Stimulated activated CD8-positive, alpha-beta memory T cell treated with anti-CD3 and anti-CD28 coated beads, Interleukin-12 subunit alpha, Interleukin-12 subunit beta, amount 100 ng/mL, for 1 hour (primary cell): ENCODE results near the gene CTNNA3.

Experiments
- DNase-seq: peaks from one replicate; pipeline ENCODE4 v3.0.0-alpha.2; 2020; ENCODE audit warnings: low read depth

Gene CTNNA3

DNA sequence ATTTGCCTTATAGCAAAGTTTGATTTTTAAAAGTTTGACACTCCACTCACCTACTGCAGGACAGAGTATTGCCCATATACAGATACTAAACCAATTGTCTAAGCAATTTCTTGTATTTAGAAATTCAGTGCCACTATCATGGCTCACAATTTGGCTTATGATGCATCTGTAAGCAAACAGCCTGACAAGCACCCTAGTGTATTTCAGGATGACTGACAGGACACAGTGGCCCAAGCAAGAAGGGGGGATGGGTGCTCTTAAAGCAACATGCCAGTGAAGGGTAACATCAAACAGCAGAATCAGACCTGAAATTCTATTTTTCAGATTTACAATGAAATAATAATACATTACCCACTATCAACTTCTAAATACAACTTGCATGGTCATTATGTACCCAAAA lies 30.5 kb downstream of the CTNNA3 start:
- DNase-seq: no peak

DNA sequence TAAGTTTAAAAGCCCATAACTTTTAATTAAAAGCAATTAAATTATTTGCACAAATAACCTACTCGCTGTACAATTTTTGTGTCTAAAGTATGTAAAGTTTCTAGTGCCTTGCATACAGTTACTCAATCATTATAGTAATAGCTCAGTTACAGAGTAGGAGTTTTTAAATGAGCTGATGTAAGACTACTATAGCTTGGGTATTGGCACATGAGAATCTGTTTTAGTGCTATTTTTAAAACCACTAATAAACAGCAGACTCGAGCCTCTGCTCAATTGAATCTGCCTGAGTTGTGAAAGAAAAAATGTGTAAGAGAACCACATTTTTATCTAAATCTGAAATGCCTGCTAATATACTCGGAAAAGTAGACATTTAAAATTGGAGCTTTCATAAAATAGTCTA lies 31.1 kb downstream of the CTNNA3 start:
- DNase-seq: no peak

DNA sequence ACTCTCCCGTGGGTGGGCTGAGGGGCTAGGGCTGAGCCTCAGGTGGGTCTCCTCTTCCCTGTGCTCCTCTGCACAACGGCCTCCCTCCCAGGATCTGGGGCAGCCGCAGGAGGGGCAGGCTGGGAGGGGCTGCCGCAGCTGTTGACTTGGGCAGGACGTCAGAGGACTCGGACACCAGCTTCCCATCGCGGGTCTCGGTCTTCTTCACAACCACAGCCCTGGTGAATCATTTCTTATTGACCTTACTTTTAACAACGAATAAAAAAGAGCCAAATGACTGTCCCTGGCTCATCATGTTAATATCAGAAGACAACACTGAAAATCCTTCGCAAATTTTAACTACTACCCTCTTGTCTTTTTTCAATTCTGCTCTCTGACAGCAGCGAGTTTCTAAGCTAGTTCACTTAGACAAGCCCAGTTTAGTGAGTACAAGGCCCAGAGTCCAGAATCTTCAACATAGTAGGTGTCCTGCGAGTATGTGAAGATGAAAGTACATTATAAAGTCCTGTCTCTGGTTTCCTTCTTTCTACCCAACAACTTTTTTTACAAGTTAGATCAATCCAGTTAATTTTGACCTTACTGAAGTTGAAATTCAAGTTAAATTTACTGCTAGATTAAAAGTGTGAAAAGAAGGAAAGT lies 32.4 kb downstream of the CTNNA3 start:
- no peak for DNase-seq

DNA sequence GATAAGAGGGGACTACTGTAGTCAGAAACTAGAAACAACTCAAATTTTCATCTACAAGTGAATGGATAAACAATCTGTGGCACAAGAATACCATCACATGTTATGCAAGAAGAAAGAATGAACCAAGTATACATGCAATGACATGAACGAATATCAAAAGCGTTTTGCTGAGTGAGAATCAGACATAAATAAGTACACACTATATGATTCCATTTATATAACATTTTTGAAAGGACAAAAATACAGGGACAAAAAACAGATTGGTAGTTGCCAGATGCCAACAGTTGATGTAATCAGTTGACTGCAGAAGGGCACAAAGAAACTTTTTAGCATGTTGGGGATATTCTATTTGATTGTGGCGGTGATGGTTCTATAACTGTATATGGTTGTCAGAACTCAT lies 33.6 kb downstream of the CTNNA3 start:
- no peak for DNase-seq

DNA sequence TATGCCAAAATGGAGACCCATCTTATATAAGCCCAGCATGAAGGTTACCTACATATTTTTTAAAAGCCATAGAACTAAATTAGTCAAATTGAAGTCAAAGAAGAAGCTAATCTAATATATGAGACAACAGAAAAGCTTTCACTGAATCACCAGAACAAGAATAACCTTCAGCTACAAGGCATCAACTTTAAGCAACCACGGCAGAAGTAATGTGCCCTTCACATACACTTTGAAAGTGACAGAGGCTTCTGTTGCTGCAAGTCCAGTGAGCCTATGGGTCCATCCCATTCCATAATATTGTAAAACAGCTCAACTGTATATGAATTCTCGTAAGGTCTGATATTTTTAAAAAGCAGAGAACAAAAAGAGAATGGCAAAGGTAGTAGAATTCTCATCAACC lies 36.5 kb downstream of the CTNNA3 start:
- DNase-seq: no peak

DNA sequence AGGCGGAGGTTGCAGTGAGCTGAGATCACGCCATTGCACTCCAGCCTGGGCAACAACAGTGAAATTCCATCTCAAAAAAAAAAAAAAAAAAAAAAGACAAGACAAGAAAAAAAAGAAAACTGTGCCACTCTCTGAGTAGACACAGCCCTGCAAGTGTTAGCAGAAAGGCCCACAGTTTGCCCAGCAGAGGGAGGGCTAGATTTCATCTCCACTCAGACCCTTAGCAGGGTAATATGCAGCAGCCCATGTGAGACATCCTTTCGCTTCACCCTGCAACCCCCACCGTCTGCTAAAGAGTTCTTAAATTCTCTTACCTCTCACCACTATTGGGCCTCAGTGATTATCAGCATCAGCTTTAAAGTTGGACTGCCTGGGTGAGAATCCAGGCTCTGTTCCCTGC lies 38.2 kb downstream of the CTNNA3 start:
- DNase-seq: no peak

DNA sequence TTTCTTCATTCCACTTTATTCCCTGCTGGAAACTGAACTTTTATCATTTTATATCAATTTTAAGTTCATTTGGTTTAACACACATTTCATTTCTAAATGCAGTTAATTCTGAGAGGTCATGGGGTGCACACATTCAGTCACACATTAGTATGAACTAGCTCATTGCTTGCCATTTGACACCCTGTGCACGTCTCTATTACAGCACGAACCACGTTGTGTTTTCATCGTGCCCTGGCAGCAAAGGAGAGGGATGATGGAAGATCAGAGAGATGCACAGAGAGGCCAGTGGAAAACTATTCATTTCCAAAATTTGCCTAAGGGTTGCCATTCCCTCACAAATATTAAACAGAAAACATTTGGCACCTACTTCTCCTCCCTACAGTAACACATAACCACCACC lies 45.4 kb downstream of the CTNNA3 start:
- DNase-seq: no peak

DNA sequence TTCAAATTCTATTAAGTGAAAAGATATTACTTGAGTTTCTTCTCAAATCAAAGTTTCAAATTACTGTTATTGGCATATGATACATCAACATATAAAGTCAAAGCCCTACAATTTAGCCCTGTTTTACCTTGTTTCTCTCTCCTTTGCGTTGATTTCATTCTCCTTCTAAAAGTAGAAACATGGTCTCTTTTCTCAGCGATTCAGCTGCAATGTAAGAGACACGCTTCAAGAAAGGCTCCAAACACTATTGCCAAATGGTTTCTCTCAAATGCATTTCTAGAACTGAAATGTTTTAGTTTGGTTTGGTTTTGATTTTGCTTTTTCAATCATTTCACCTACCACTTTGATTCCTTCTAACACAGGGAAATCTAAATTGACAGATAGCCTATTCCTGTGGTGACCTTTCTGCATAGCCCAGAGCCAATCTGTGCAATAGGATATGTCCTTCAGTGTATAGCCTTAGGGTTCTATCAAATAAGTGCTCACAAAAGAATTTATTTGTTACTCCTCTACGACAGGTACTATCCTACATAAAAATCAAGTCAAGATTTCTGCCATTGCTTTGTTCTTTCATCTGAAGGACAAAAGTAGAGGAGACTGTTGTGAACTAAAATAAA lies 47.3 kb downstream of the CTNNA3 start:
- no peak for DNase-seq

DNA sequence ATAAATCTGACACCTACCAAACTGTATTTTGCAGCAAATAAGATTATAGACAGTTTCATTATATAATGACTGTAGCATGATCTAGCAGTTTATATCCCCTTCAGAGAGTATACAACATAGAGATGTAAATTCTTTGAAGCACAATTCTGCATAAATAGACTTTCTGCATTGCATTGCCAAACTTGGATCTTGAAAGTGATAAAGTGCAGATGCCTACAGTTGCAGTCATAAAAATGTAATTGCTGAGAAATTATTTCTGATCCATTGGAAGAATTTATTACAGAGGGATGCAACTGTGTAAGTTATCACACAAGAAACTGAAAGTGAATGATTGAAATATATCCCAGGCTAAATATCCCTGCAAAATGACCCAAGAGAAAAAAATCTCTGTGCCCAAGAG lies 65.1 kb downstream of the CTNNA3 start:
- DNase-seq: no peak

DNA sequence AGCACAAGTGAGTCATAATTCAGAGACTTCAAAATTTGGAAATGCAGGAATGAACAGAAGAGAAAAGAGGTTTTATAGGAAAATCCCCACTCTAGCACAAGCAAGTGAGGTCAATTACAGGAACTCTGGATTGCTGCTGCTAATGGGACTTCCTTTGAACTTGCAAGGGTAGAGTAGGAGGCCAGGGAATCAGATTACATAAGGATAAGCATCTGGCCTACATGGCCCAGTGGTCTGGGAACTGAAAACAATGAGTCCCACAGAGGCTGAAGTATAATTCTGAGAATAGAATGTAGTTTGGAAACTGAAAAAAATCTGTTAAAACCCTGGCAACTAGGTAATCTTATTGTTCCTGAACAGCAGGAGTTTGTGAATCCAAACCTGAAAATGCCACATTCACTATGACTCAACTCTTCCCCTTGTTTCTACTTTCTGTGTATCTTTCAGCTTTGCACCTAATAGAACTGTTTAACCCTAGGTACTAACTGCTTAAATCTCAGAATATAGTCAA lies 66.5 kb downstream of the CTNNA3 start:
- DNase-seq: no peak

DNA sequence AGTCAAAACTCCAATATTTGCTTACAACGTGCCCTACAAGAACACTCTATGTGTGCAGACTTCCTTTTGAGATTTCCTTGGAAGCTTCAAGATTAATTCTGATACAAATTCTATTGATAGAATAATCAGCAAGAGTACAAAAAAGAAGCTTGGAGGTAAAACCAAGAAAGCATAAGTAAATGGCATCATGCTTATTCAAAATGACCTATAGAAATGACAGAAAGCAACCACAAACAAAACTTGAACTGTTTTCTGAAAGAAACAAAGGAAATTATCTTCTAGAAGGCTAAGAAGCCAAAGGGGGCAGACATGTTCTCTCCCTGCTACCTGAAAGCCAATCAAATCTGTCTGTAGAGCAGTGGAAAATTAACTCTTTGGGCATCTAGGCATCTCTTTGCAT lies 73.0 kb downstream of the CTNNA3 start:
- no peak for DNase-seq

DNA sequence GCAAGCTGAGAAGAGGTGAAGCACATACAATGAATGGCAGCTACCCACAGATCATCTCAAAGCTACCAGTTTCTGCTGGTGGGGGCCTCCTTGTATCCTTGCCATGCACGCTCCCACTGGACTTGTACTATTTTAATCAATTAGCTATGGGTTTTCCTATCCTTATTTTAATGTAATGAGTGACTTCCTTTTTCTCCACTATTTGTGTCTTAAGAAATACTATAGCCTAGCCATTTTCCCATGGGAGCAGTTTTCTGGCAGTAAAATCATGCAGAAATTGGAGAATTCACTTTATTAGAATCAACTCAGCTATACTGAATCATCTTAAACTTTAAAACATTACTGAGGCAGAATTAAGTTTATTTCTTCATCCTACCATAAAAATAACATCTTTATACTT lies 73.5 kb downstream of the CTNNA3 start:
- no peak for DNase-seq

DNA sequence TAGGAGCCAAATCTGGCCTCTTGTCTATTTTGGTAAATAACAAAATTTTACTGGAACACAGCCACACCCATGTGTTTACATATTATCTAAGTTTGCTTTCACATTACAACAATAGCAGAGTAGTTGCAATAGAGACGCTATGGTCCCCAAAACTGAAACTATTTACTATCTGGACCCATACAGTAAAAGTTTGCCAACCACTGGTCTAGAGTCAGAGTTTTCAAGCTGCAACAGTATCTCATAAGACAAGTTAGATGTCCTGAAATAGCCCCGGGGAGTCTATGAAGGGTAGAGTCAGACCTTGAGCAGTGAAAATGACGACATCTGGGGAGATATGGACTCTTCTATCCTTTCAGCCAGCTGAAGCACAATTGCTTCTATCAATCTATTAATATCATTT lies 74.2 kb downstream of the CTNNA3 start:
- no peak for DNase-seq

DNA sequence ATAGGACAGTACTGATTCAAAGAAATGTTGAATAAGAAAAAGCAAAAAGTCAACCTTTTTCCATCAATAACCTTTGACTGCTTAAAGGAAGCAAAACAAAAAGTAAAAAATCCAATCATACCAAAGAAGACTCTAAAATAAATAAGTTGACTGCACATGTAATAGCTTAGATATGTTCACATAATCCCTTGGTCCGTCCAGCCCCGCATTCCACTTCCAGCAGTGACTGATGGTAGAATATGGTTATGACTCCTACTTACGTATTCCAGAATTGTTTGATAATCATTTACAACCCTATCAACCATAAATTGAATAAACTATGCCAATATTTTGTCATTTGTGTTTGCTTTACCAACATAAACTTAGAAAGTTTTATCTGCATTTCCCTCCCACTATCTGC lies 77.9 kb downstream of the CTNNA3 start:
- no peak for DNase-seq

DNA sequence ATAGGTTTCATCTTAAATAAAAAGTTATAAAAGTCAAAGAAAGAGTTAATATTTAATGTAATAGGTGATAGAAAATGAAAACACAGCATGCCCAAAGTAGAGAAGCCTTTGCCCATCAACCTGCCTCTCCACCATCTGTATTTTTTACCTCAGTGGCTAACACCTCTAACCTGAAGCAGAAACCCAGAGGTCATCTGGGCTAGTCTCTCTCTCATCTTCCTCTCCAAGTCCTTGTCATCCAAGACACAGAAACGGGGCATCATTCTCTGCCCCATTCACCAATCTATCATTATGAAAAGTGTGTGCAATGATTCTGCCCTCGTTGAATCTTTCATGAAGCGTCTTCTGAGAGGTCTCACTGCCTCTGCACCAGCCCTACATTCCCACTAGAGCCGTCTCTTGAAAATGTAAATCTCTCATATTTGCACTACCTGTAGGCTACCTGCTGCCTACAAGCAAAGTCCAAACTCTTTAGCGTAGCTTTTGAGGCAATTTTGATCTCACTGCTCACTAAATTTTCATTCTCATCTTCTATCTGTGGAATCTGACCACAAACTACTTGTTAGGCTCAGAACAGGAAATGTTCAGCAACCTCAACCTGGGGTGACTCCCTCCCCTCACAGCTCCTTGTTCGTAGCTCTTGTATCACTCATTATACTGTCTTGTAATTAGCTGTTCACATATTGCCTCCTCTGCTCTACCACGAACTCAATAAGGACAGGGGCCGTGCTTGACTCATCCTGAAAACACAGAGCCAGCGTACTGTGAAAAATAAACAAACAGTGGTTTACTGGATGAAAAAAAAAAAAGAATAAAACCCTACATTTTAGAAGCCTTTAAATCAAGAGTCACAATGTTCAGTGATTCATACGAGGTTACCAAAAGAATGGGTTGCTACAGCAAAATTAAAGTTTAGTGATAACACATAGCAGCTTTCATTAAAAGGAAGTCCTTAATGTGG lies 83.1 kb downstream of the CTNNA3 start:
- DNase-seq: peak; percentile 11

DNA sequence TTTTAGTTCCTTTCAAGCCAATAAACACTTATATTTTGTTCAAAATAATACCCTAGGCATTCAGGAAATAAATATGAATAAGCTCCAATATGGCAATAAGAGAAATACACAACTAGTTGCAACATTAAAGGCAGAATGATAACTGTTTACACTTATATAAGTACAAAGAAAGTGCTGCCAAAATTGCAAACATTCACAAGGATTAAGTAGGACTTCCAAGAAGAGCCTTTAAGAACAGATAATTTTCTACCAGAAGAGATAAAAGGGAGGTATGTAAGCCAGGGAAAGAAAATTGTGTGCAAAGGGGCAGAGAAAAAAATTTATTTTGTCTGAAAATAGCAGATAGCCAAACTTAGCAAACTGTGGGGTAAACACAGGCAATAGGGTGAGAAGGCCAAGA lies 83.8 kb downstream of the CTNNA3 start:
- no peak for DNase-seq

DNA sequence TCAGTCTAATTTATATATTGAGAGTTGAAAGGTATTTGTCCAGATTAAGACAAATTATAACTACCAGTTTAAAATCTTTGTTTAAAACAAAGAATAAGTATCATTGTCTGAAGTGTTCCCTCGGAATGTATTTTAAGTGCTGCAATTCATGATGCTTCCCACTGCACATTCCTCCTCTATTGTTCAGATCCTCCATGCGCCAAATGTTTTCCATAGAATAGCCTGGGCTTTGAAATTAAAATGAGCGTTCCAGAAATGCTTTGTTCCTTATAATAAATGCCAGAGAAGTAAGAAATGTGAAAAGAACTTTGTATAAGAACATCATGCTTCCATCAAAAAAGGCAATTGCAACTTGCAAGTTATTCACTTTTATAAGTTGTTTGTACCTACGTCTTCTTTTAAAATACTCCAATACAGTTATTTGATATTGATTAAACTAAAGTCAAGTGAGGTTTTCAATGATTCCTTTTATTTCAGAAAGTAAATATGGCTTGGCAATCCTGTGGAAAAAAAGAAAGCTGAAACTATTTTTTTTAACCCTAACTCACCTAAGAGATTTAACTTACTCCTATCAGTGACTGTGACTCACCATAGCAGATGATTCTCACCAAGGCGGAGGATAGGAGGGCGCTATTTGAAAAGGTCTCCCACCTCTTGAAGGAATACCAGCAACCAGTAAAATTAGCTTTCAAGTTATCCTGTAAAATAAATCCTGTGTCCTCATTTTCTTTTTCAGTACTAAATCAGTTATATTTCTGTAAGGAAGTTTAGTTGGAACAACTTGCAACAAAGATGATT lies 85.8 kb downstream of the CTNNA3 start:
- no peak for DNase-seq

DNA sequence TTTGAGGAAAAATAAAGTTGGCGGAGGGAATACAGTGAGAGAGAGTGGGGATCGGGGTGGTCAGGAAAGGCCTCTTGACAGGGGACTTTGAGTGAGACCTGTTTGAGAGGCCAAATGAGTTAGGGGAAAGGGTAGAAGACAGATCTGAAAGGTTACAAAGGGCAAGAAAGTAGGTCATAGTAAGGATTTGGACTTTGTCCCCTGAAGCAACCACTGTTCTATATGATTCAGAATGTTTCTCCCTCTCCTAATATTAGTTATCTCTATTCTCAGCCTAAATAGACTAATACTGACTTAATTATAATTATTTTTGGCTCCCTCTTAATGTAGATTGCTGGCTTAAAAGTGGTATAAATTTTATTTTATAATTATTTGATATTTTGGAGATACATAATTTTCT lies 88.0 kb downstream of the CTNNA3 start:
- no peak for DNase-seq

DNA sequence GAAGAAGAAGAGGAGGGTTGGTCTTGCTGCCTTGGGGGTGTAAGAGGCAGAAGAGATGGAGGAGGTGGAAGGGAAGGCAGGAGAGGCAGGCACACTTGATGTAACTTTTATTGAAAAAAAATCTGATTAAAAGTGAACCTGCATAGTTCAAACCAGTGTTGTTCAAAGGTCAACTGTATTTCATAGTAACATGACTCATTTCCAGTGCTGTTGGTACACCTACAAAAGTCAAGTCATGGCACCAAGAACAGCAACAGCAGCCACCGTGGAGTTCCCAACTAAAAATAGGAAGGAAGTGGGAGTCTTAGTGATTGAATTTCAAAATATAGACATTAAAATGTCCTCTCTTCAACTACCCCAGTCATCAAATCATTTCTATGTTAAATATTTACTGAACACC lies 88.5 kb downstream of the CTNNA3 start:
- DNase-seq: no peak

DNA sequence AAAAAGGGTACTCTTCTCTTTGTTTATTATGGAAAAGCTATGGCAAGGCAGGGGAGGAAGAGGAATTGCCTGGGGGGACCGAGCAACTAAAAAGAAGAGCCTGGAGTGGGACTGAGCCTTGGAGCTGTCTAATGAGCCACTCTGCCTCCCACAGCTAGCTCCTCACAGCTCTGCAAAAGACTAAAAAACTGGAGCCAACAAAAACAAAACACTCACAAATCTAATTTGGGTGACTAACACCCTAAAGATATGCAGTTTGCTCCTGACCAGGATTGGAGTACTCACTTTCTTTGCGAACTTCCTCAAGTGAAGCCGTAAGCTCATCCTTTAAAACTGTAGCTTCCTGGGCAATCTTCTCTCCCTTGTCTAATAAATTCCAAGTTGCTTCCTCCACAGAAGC lies 89.4 kb downstream of the CTNNA3 start:
- no peak for DNase-seq

DNA sequence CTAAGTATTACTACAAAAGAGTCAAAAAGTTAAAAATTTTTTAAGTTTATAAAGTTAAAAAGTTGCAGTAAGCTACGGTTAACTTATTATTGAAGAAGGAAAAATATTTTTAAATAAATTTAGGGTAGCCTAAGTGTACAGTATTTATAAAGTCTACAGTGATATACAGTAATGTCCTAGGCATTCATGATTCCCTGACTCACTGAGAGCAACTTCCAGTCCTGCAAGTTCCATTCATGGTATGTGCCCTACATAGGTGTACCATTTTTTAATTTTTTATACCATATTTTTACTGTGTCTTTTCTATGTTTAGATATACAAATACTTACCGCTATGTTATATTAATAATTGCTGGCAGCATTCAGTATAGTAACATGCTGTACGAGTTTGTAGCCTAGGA lies 92.3 kb downstream of the CTNNA3 start:
- no peak for DNase-seq

DNA sequence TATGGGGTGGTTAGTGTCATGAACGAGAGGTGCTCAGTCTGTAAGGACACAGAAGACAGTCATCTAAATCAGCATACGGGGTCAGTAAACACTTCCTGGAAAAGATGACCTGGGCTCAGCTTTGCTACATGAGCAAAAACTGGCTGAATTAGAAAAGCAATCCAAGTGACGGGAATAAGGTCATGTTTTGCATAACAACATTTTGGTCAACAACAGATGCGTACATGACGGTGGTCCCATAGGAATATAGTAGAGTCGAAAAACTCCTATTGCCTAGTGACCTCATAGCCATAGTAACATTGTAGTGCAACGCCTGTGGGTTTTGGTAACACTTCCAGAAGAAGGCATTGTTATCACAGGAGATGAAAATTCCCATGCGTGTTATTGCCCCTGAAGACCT lies 92.9 kb downstream of the CTNNA3 start:
- no peak for DNase-seq
